Upper lobe of left lung (tissue), 4 donors: ENCODE data around the gene TJP2.
A peak's percentile ranks its signal among the peaks of the same experiment; 100 is the strongest.

Source experiments
- EP300 ChIP-seq, 4 donors: sonication (generic); formaldehyde crosslinking; IDR thresholded peaks; one replicate each; pipeline ENCODE4 v1.5.1; 2017; ENCODE audit warnings: antibody characterized with exemption in 4 of 4, control low read depth in 2 of 4
- POLR2A ChIP-seq, 4 donors: fragments of 450-650 bp; IDR thresholded peaks; one replicate each; pipeline ENCODE4 v1.5.1; 2016 to 2017; ENCODE audit warnings: antibody characterized with exemption in 4 of 4, mild to moderate bottlenecking in 2 of 4
- POLR2AphosphoS5 ChIP-seq, 2 donors: sonication (generic); formaldehyde crosslinking; IDR thresholded peaks; one replicate each; pipeline ENCODE4 v1.5.1; 2017; ENCODE audit warnings: antibody characterized with exemption in 2 of 2
- TF ChIP-seq, protein P1 (sequence below), 6 experiments: fragments of 450-650 bp in 4 of 6; fragments of 200-600 bp in 2 of 6; sonication (generic) in 2 of 6; IDR thresholded peaks; one replicate each; pipeline ENCODE4 v1.5.1; 2016 to 2019; ENCODE audit warnings: antibody characterized with exemption in 6 of 6

GRCh38 chr9:69180670-69181069 is 6.6 kb downstream of the TJP2 start:
- TF ChIP-seq, protein P1, sequence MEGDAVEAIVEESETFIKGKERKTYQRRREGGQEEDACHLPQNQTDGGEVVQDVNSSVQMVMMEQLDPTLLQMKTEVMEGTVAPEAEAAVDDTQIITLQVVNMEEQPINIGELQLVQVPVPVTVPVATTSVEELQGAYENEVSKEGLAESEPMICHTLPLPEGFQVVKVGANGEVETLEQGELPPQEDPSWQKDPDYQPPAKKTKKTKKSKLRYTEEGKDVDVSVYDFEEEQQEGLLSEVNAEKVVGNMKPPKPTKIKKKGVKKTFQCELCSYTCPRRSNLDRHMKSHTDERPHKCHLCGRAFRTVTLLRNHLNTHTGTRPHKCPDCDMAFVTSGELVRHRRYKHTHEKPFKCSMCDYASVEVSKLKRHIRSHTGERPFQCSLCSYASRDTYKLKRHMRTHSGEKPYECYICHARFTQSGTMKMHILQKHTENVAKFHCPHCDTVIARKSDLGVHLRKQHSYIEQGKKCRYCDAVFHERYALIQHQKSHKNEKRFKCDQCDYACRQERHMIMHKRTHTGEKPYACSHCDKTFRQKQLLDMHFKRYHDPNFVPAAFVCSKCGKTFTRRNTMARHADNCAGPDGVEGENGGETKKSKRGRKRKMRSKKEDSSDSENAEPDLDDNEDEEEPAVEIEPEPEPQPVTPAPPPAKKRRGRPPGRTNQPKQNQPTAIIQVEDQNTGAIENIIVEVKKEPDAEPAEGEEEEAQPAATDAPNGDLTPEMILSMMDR (IDR thresholded peaks at IDR 0.05), result no peak
- TF ChIP-seq POLR2AphosphoS5 (IDR thresholded peaks at IDR 0.05) (peak; percentile 67 to 81), EP300 (IDR thresholded peaks at IDR 0.05) (peak in 2 of 4 donors; percentile 45 to 70), POLR2A (IDR thresholded peaks at IDR 0.05) (no peak)
